ENCODE data around the gene SRMS.

The SRMS gene

GRCh38 chr20:63492518-63492917, 55.0 kb downstream of the SRMS start:
- no peak for DNase-seq (ENCODE audit: extremely low read depth in 1 of 2, low read depth in 1 of 2)

GRCh38 chr20:63491635-63492230, 55.8 kb downstream of the SRMS start:
- no peak for DNase-seq (ENCODE audit: extremely low read depth in 1 of 2, low read depth in 1 of 2)

- no peak for DNase-seq (ENCODE audit: extremely low read depth in 1 of 2, low read depth in 1 of 2)
Measured at GRCh38 chr20:63491078-63491477, 56.5 kb downstream of the SRMS start.

All from activated CD8-positive, alpha-beta memory T cell treated with anti-CD3 and anti-CD28 coated beads for 1 hour (primary cell).